ENCODE results near the gene INSR.

DNA sequence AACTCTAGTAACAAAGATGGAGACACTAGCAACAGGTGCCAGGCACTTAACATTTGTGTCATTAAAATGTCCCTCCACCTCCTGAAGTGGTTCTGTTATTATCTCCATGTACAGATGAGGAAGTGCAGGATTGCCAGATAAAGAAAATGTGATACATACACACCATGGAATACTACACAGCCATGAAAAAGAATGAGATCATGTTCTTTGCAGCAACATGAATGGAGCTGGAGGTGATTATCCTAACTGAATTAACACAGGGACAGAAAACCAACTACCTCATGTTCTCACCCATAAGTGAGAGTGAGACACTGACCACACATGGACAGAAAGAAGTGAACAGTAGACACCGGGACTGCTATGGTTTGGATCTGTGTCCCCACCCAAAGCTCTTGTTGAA lies 164.2 kb downstream of the INSR start:
- TF ChIP-seq, protein P1, sequence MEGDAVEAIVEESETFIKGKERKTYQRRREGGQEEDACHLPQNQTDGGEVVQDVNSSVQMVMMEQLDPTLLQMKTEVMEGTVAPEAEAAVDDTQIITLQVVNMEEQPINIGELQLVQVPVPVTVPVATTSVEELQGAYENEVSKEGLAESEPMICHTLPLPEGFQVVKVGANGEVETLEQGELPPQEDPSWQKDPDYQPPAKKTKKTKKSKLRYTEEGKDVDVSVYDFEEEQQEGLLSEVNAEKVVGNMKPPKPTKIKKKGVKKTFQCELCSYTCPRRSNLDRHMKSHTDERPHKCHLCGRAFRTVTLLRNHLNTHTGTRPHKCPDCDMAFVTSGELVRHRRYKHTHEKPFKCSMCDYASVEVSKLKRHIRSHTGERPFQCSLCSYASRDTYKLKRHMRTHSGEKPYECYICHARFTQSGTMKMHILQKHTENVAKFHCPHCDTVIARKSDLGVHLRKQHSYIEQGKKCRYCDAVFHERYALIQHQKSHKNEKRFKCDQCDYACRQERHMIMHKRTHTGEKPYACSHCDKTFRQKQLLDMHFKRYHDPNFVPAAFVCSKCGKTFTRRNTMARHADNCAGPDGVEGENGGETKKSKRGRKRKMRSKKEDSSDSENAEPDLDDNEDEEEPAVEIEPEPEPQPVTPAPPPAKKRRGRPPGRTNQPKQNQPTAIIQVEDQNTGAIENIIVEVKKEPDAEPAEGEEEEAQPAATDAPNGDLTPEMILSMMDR (IDR thresholded peaks at IDR 0.05), result no peak
- TF ChIP-seq POLR2A (IDR thresholded peaks at IDR 0.05), result no peak
